ENCODE results near the gene TMSB10. TPM values are rescaled to one million over a fixed set of nuclear protein-coding genes. Genes with fewer than 3 reads are reported as not detected.
A peak's percentile ranks its signal among the peaks of the same experiment; 100 is the strongest.

The TMSB10 gene
- total RNA-seq, 1 experiment from 2014 or later = 1,437 TPM

- peaks cover 8% of the 10 kb centered on the region for H3K36me3 Mint-ChIP-seq (ENCODE audit: insufficient read depth, unreplicated experiment)
- peak; percentile 20 for DNase-seq
Observed at GRCh38 chr2:84938194-84938879, 32.9 kb downstream of the TMSB10 start.

DNA sequence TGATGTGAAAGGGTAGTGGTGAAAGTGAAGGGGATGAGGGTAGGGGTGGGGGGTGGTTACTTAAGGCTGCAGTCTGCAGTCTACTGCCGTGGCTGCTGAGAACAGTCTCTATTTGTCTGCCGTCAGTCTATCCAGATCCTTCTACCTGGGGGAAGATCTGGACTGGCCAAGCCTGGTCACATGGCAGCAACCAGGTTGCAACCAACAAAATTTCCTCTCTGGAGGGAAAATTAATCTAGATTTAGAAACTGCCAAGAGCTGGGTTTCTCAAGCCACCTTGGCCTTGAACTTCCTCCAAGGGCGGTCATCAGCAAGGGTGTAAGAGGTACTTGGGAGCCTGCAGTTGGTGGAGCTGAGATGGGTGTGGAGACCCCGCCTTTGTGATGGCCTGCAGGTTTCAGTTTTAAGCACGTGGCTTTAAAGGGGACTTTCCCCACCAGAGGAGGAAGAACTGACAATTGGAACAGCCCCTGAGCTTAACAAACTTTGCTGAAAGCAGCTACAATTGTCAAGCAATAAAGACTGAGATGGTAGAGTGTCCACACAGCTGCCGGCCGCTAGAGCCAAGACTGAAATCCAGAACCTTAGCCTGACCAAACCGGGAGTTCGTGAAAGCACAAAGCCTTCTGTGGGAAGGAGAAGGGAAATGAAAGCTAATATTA lies 34.1 kb downstream of the TMSB10 start:
- no peaks in the 10 kb centered on the region for H3K9me3 Mint-ChIP-seq (ENCODE audit: low read depth, unreplicated experiment)
- H3K4me1 Mint-ChIP-seq (ENCODE audit: low read depth, unreplicated experiment) = peaks cover 22% of the 10 kb centered on the region
- intact Hi-C loops (cut with micrococcal nuclease; ENCODE audit: unreplicated experiment) = no loop called here
- peaks cover 8% of the 10 kb centered on the region for H3K36me3 Mint-ChIP-seq (ENCODE audit: insufficient read depth, unreplicated experiment)
- BruUV-seq (replicated peaks) = no TSS peak
- TF ChIP-seq, protein P1, sequence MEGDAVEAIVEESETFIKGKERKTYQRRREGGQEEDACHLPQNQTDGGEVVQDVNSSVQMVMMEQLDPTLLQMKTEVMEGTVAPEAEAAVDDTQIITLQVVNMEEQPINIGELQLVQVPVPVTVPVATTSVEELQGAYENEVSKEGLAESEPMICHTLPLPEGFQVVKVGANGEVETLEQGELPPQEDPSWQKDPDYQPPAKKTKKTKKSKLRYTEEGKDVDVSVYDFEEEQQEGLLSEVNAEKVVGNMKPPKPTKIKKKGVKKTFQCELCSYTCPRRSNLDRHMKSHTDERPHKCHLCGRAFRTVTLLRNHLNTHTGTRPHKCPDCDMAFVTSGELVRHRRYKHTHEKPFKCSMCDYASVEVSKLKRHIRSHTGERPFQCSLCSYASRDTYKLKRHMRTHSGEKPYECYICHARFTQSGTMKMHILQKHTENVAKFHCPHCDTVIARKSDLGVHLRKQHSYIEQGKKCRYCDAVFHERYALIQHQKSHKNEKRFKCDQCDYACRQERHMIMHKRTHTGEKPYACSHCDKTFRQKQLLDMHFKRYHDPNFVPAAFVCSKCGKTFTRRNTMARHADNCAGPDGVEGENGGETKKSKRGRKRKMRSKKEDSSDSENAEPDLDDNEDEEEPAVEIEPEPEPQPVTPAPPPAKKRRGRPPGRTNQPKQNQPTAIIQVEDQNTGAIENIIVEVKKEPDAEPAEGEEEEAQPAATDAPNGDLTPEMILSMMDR (IDR thresholded peaks at IDR 0.05; ENCODE audit: unreplicated experiment) = no peak
- peak; percentile 54 for DNase-seq
- CTCF ChIA-PET = interaction anchor here (0.6 to 1.6 kb wide), 7 partner anchors 8 to 193 kb away, joined by 3 to 6 read pairs (median 3); no protein-coding TSS in a partner anchor
- no peak overlapping the region for H3K4me3 Mint-ChIP-seq (ENCODE audit: low read depth, unreplicated experiment)
- no peaks in the 10 kb centered on the region for H3K27me3 Mint-ChIP-seq (ENCODE audit: unreplicated experiment)
- H3K27ac Mint-ChIP-seq (ENCODE audit: unreplicated experiment) = peak overlapping the region; percentile 62

More at GRCh38 chr2:84938194-84938879, 32.9 kb downstream of the TMSB10 start:
- no peak overlapping the region for H3K27ac Mint-ChIP-seq (ENCODE audit: unreplicated experiment)
- H3K9me3 Mint-ChIP-seq (ENCODE audit: low read depth, unreplicated experiment) = no peaks in the 10 kb centered on the region
- no peak overlapping the region for H3K4me3 Mint-ChIP-seq (ENCODE audit: low read depth, unreplicated experiment)
- BruUV-seq (replicated peaks) = no TSS peak
- CTCF ChIA-PET = interaction anchor here (1.6 kb wide), 1 partner anchor 13 kb away, joined by 4 read pairs; no protein-coding TSS in a partner anchor
- peaks cover 14% of the 10 kb centered on the region for H3K4me1 Mint-ChIP-seq (ENCODE audit: low read depth, unreplicated experiment)
- TF ChIP-seq, protein P1 (IDR thresholded peaks at IDR 0.05; ENCODE audit: unreplicated experiment) = no peak
- H3K27me3 Mint-ChIP-seq (ENCODE audit: unreplicated experiment) = no peaks in the 10 kb centered on the region
- intact Hi-C loops (cut with micrococcal nuclease; ENCODE audit: unreplicated experiment) = no loop called here

DNA sequence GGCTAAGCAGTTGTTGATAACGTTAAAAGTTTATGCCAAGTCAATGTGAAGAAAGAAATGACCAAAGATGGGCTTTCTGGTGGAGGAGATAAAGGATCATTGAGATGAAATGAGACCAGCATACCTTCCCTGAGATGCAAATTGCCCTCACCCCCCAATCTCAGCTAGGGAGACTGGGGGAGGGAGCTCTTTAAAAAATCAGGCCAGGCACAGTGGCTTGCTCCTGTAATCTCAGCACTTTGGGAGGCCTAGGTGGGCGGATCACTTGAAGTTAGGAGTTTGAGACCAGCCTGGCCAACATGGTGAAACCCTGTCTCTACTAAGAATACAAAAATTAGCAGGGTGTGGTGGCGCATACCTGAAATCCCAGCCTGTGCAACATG lies 34.6 kb downstream of the TMSB10 start:
- Mint-ChIP-seq H3K9me3 (ENCODE audit: low read depth, unreplicated experiment) (no peaks in the 10 kb centered on the region), H3K27me3 (ENCODE audit: unreplicated experiment) (no peaks in the 10 kb centered on the region), H3K4me1 (ENCODE audit: low read depth, unreplicated experiment) (peaks cover 27% of the 10 kb centered on the region), H3K36me3 (ENCODE audit: insufficient read depth, unreplicated experiment) (peaks cover 11% of the 10 kb centered on the region), H3K27ac (ENCODE audit: unreplicated experiment) (peak overlapping the region; percentile 62), H3K4me3 (ENCODE audit: low read depth, unreplicated experiment) (no peak overlapping the region)
- BruUV-seq (replicated peaks) = TSS peak; percentile 55
- CTCF ChIA-PET = interaction anchor here (0.6 to 1.4 kb wide), 4 partner anchors 14 to 193 kb away, joined by 3 to 6 read pairs (median 4); no protein-coding TSS in a partner anchor
- intact Hi-C loops (cut with micrococcal nuclease; ENCODE audit: unreplicated experiment) = no loop called here
- TF ChIP-seq, protein P1 (IDR thresholded peaks at IDR 0.05; ENCODE audit: unreplicated experiment) = no peak
- no peak for DNase-seq

DNA sequence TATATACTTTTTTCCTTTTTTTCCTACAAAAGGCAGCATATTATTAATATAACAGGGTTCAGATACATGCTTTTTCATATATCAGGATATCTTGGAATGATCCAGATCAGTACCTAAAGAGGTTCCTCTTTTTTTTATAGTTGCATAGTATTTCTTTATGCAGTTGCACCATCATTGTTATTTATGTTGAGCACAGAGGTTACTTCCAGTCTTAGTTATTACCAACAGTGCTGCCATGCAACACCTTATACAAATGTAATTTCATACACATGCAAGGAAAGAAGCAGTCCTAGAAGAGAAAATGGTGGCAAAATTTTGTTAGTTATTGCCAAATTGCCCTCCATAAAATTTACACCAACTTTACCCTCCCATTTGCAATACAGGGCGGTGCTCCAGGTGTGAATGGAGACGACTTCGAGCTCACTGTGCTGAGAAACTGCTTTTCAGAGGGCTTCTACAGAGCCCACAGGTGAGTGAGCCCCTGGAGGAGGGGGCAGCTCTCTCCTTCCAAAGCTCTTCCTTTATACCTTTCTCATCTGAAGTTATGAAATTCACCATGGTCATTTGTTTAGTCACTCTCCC lies 35.5 kb downstream of the TMSB10 start:
- BruUV-seq (replicated peaks) = no TSS peak
- Mint-ChIP-seq H3K9me3 (ENCODE audit: low read depth, unreplicated experiment) (no peaks in the 10 kb centered on the region), H3K4me1 (ENCODE audit: low read depth, unreplicated experiment) (peaks cover 34% of the 10 kb centered on the region), H3K36me3 (ENCODE audit: insufficient read depth, unreplicated experiment) (peaks cover 15% of the 10 kb centered on the region), H3K27ac (ENCODE audit: unreplicated experiment) (no peak overlapping the region), H3K4me3 (ENCODE audit: low read depth, unreplicated experiment) (no peak overlapping the region), H3K27me3 (ENCODE audit: unreplicated experiment) (no peaks in the 10 kb centered on the region)
- intact Hi-C loops (cut with micrococcal nuclease; ENCODE audit: unreplicated experiment) = no loop called here
- TF ChIP-seq, protein P1 (IDR thresholded peaks at IDR 0.05; ENCODE audit: unreplicated experiment) = no peak
- DNase-seq = no peak
- CTCF ChIA-PET = no interaction called here
